A673 (cell line): ENCODE measurements around the gene RASAL2. TPM values are rescaled to one million over a fixed set of nuclear protein-coding genes. Genes with fewer than 3 reads are reported as not detected.

Source experiments
- BruUV-seq: library from RNA; stranded (reverse); fragments of 400-500 nt; replicated peaks from 2 replicates; lab custom pipeline; 2021; lab: Mats Ljungman, UMichigan
- CTCF ChIA-PET: fragments of 300-600 bp; sonication (Branson Sonifier 250); formaldehyde crosslinking; loops from one replicate; lab custom pipeline; 2022; ENCODE audit warnings: antibody characterized with exemption; lab: Charles Lee
- POLR2A ChIA-PET: fragments of 300-600 bp; sonication (Branson Sonifier 250); formaldehyde crosslinking; loops from one replicate; lab custom pipeline; 2022; ENCODE audit warnings: antibody characterized with exemption; ENCODE audit not compliant: low non-redundant PET; lab: Charles Lee
- DNase-seq: peaks from one replicate; pipeline ENCODE4 v3.0.0-alpha.2; 2015; ENCODE audit warnings: low spot score
- H3K27ac ChIP-seq: fragments of 200-600 bp; sonication (generic); 2 replicates; pipeline ENCODE4 v1.5.1; 2016; ENCODE audit warnings: mixed run types, low read depth, mild to moderate bottlenecking, mixed read lengths, antibody characterized with exemption, low read length; ENCODE audit not compliant: poor library complexity, severe bottlenecking
- H3K27me3 ChIP-seq: fragments of 200-600 bp; sonication (generic); replicated peaks from 2 replicates; pipeline ENCODE4 v1.6.1; 2017; ENCODE audit warnings: mixed run types, low read depth, mild to moderate bottlenecking, mixed read lengths, antibody characterized with exemption, low read length; ENCODE audit not compliant: insufficient read depth, poor library complexity
- H3K36me3 ChIP-seq: fragments of 200-600 bp; sonication (generic); 2 replicates; pipeline ENCODE4 v1.6.1; 2016; ENCODE audit warnings: mixed run types, mild to moderate bottlenecking, mixed read lengths, antibody characterized with exemption, low read length; ENCODE audit not compliant: insufficient read depth, poor library complexity, severe bottlenecking
- H3K4me1 ChIP-seq: fragments of 200-600 bp; sonication (generic); 2 replicates; pipeline ENCODE4 v1.6.1; 2017; ENCODE audit warnings: mixed run types, mild to moderate bottlenecking, mixed read lengths, antibody characterized with exemption, low read length; ENCODE audit not compliant: insufficient read depth, poor library complexity, severe bottlenecking
- H3K4me3 ChIP-seq: fragments of 200-600 bp; sonication (generic); 2 replicates; pipeline ENCODE4 v1.5.1; 2016; ENCODE audit warnings: low read depth, mixed run types, mild to moderate bottlenecking, mixed read lengths, low read length; ENCODE audit not compliant: poor library complexity, severe bottlenecking
- H3K9me3 ChIP-seq: fragments of 200-600 bp; sonication (generic); 2 replicates; pipeline ENCODE4 v1.6.1; 2016; ENCODE audit warnings: mixed run types, low read depth, mild to moderate bottlenecking, mixed read lengths, antibody characterized with exemption, low read length; ENCODE audit not compliant: poor library complexity, severe bottlenecking
- CTCF ChIP-seq: fragments of 300-800, 200-600 bp; sonication (generic); conservative IDR thresholded peaks from 2 replicates; pipeline ENCODE4 v1.5.1; 2017; ENCODE audit warnings: low read depth, mild to moderate bottlenecking, antibody characterized with exemption, low read length, moderate library complexity, mixed read lengths
- EZH2 ChIP-seq: fragments of 200-600 bp; sonication (generic); IDR thresholded peaks from 2 replicates; pipeline ENCODE4 v1.6.1; 2017; ENCODE audit warnings: borderline replicate concordance, low read depth, mild to moderate bottlenecking, mixed read lengths, antibody characterized with exemption, low read length; ENCODE audit not compliant: poor library complexity, severe bottlenecking
- intact Hi-C: fragments of 100-400 bp; cut with micrococcal nuclease; formaldehyde crosslinking; loops from one replicate; pipeline ENCODE4 v1.10.0; 2022; ENCODE audit not compliant: unreplicated experiment
- total RNA-seq: library from RNA; stranded (reverse); gene quantifications from 2 replicates; pipeline ENCODE4 v1.2.3, GENCODE V29; 2021

The RASAL2 gene
- total RNA-seq, 1 experiment from 2014 or later, result 8.3 TPM

- H3K4me1 ChIP-seq, result peaks cover 3% of the 10 kb centered on the region
- H3K4me3 ChIP-seq, result no peak overlapping the region
- TF ChIP-seq CTCF, result no peak
- no peak for TF ChIP-seq EZH2
- no TSS peak for BruUV-seq
- H3K27ac ChIP-seq, result no peak overlapping the region
- H3K9me3 ChIP-seq, result no peaks in the 10 kb centered on the region
- no peak for DNase-seq
- CTCF ChIA-PET, result no interaction called here
- H3K27me3 ChIP-seq, result no peaks in the 10 kb centered on the region
- no peaks in the 10 kb centered on the region for H3K36me3 ChIP-seq
- POLR2A ChIA-PET, result no interaction called here
- intact Hi-C loops, result no loop called here
Measured at GRCh38 chr1:178166429-178167024, 72.6 kb downstream of the RASAL2 start.

GRCh38 chr1:178168536-178168935, 74.6 kb downstream of the RASAL2 start:
- CTCF ChIA-PET, result no interaction called here
- Histone ChIP-seq H3K4me3 (no peak overlapping the region), H3K9me3 (no peaks in the 10 kb centered on the region), H3K36me3 (no peaks in the 10 kb centered on the region), H3K27me3 (no peaks in the 10 kb centered on the region), H3K27ac (no peak overlapping the region), H3K4me1 (peaks cover 3% of the 10 kb centered on the region)
- no peak for TF ChIP-seq EZH2
- no peak for TF ChIP-seq CTCF
- BruUV-seq, result no TSS peak
- POLR2A ChIA-PET, result no interaction called here
- intact Hi-C loops, result no loop called here
- DNase-seq, result no peak

DNA sequence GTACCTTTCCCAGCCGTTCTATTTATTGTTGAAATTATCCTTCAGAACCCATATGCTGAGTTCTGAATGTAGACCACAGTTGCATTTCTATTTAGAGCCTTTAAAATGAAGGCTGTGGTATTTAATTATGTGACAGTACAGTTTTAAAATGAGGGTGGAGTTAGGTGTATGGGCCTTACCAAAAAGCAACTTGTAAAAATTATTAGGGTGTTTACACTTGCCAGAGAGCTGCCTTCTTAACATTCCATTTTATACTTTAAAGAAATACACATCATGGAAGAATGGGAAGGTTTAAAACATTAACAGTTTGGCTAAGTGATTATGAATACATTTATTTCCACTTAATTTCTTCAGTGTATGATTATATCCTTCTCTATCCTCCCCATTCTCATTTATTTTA, 75.7 kb downstream of the RASAL2 start:
- intact Hi-C loops, result no loop called here
- DNase-seq, result no peak
- H3K4me1 ChIP-seq, result peaks cover 3% of the 10 kb centered on the region
- H3K27ac ChIP-seq, result no peak overlapping the region
- H3K9me3 ChIP-seq, result no peaks in the 10 kb centered on the region
- CTCF ChIA-PET, result no interaction called here
- POLR2A ChIA-PET, result no interaction called here
- H3K27me3 ChIP-seq, result no peaks in the 10 kb centered on the region
- no peak for TF ChIP-seq CTCF
- no peak for TF ChIP-seq EZH2
- H3K36me3 ChIP-seq, result no peaks in the 10 kb centered on the region
- H3K4me3 ChIP-seq, result no peak overlapping the region
- BruUV-seq, result no TSS peak
